ENCODE data around the gene PPFIA1. TPM values are rescaled to one million over a fixed set of nuclear protein-coding genes. Genes with fewer than 3 reads are reported as not detected.
A peak's percentile ranks its signal among the peaks of the same experiment; 100 is the strongest.
"Not testable (repeated sequence)": the region's sequence is repeated elsewhere in the genome, so short reads cannot be mapped to it uniquely, and the experiment has no call there.

PPFIA1 gene
- total and polyA plus RNA-seq, 4 donors: 27.5 to 85.0 (median 43.5) TPM

GRCh38 chr11:70326833-70327232, 56.3 kb downstream of the PPFIA1 start:
- Histone ChIP-seq H3K27me3 (ENCODE audit: control insufficient read depth in 3 of 3, insufficient read depth in 3 of 3, low read length in 2 of 3) (no peaks in the 10 kb centered on the region), H3K9me3 (ENCODE audit: control insufficient read depth in 4 of 4, insufficient read depth in 3 of 4, low read length in 3 of 4) (no peaks in the 10 kb centered on the region), H3K9ac (ENCODE audit: insufficient read depth in 1 of 2, low read length in 2 of 2) (peak overlapping the region in 1 of 2 donors; percentile 73), H3K4me1 (ENCODE audit: control insufficient read depth in 5 of 5, insufficient read depth in 5 of 5, low read length in 5 of 5) (peaks cover 0 to 37% (median 10%) of the 10 kb centered on the region in 5 donors), H3K27ac (ENCODE audit: low read depth in 1 of 2, low read length in 1 of 2) (peak overlapping the region in 1 of 2 donors; percentile 48), H3K36me3 (ENCODE audit: control insufficient read depth in 4 of 4, insufficient read depth in 4 of 4, low read length in 4 of 4) (peaks cover 6 to 33% (median 19%) of the 10 kb centered on the region in 4 donors), H3K4me3 (no peak overlapping the region)
- WGBS, 2 donors: 46 to 62% methylated on average over 2 of the region's 2 CpGs
- TF ChIP-seq CTCF (IDR thresholded peaks at IDR 0.05; ENCODE audit: control extremely low read depth, extremely low read depth): no peak
- DNase-seq (no peak), ATAC-seq (ENCODE audit: insufficient read depth, low FRiP score) (no peak)

- Histone ChIP-seq H3K27me3 (ENCODE audit: control insufficient read depth in 3 of 3, insufficient read depth in 3 of 3, low read length in 2 of 3) (no peaks in the 10 kb centered on the region), H3K9ac (ENCODE audit: insufficient read depth in 1 of 2, low read length in 2 of 2) (no peak overlapping the region), H3K4me1 (ENCODE audit: control insufficient read depth in 5 of 5, insufficient read depth in 5 of 5, low read length in 5 of 5) (peaks cover 0 to 30% (median 5%) of the 10 kb centered on the region in 5 donors), H3K36me3 (ENCODE audit: control insufficient read depth in 4 of 4, insufficient read depth in 4 of 4, low read length in 4 of 4) (peaks cover 12 to 41% (median 23%) of the 10 kb centered on the region in 4 donors), H3K4me3 (no peak overlapping the region), H3K9me3 (ENCODE audit: control insufficient read depth in 4 of 4, insufficient read depth in 3 of 4, low read length in 3 of 4) (no peaks in the 10 kb centered on the region), H3K27ac (ENCODE audit: low read depth in 1 of 2, low read length in 1 of 2) (no peak overlapping the region)
- no peak for TF ChIP-seq CTCF (IDR thresholded peaks at IDR 0.05; ENCODE audit: control extremely low read depth, extremely low read depth)
- ATAC-seq (ENCODE audit: insufficient read depth, low FRiP score) (no peak), DNase-seq (no peak)
- 83 to 88% methylated on average over 10 of the region's 10 CpGs for WGBS, 2 donors
These were observed 57.2 kb downstream of the PPFIA1 start for GRCh38 chr11:70327717-70328116.

GRCh38 chr11:70328556-70328955, 58.1 kb downstream of the PPFIA1 start:
- 82 to 86% methylated on average over 4 of the region's 4 CpGs for WGBS, 2 donors
- Histone ChIP-seq H3K27ac (ENCODE audit: low read depth in 1 of 2, low read length in 1 of 2) (no peak overlapping the region), H3K27me3 (ENCODE audit: control insufficient read depth in 3 of 3, insufficient read depth in 3 of 3, low read length in 2 of 3) (no peaks in the 10 kb centered on the region), H3K9me3 (ENCODE audit: control insufficient read depth in 4 of 4, insufficient read depth in 3 of 4, low read length in 3 of 4) (no peaks in the 10 kb centered on the region), H3K9ac (ENCODE audit: insufficient read depth in 1 of 2, low read length in 2 of 2) (no peak overlapping the region), H3K4me3 (no peak overlapping the region), H3K36me3 (ENCODE audit: control insufficient read depth in 4 of 4, insufficient read depth in 4 of 4, low read length in 4 of 4) (peaks cover 20 to 49% (median 28%) of the 10 kb centered on the region in 4 donors), H3K4me1 (ENCODE audit: control insufficient read depth in 5 of 5, insufficient read depth in 5 of 5, low read length in 5 of 5) (peaks cover 0 to 24% (median 5%) of the 10 kb centered on the region in 5 donors)
- ATAC-seq (ENCODE audit: insufficient read depth, low FRiP score) (no peak), DNase-seq (no peak)
- no peak for TF ChIP-seq CTCF (IDR thresholded peaks at IDR 0.05; ENCODE audit: control extremely low read depth, extremely low read depth)

GRCh38 chr11:70331320-70331843, 60.9 kb downstream of the PPFIA1 start:
- H3K4me1 ChIP-seq (ENCODE audit: control insufficient read depth in 5 of 5, insufficient read depth in 5 of 5, low read length in 5 of 5): peaks cover 0 to 19% (median 0%) of the 10 kb centered on the region in 5 donors
- DNase-seq; H3K27me3 ChIP-seq (ENCODE audit: control insufficient read depth in 3 of 3, insufficient read depth in 3 of 3, low read length in 2 of 3); ATAC-seq (ENCODE audit: insufficient read depth, low FRiP score); H3K4me3 ChIP-seq; H3K27ac ChIP-seq (ENCODE audit: low read depth in 1 of 2, low read length in 1 of 2); H3K9ac ChIP-seq (ENCODE audit: insufficient read depth in 1 of 2, low read length in 2 of 2); H3K9me3 ChIP-seq (ENCODE audit: control insufficient read depth in 4 of 4, insufficient read depth in 3 of 4, low read length in 3 of 4): not testable (repeated sequence)
- peaks cover 31 to 68% (median 39%) of the 10 kb centered on the region in 4 donors for H3K36me3 ChIP-seq (ENCODE audit: control insufficient read depth in 4 of 4, insufficient read depth in 4 of 4, low read length in 4 of 4)
- 86% methylated on average over 5 of the region's 5 CpGs for WGBS, 2 donors

Data from lung (tissue), 12 donors.